H1 (cell line): Measurements from ENCODE around the gene LYPD1. TPM values are rescaled to one million over a fixed set of nuclear protein-coding genes. Genes with fewer than 3 reads are reported as not detected.

Source experiments
- CREB1 ChIP-seq: IDR thresholded peaks from 2 replicates; pipeline ENCODE4 v1.6.1; 2012; ENCODE audit warnings: inconsistent platforms
- HDAC2 ChIP-seq, 2 experiments: fragments of 300-600 bp in 1 of 2; sonication (generic) in 1 of 2; IDR thresholded peaks; 2 replicates each; pipeline ENCODE4 v1.6.1; 2011 to 2012; ENCODE audit warnings: low read depth in 2 of 2, low read length in 2 of 2, mild to moderate bottlenecking in 2 of 2, moderate library complexity in 2 of 2, borderline replicate concordance in 1 of 2, inconsistent platforms in 1 of 2
- SP2 ChIP-seq: IDR thresholded peaks from 2 replicates; pipeline ENCODE4 v1.6.1; 2012; ENCODE audit warnings: mild to moderate bottlenecking, low read length, inconsistent platforms
- SUZ12 ChIP-seq: fragments of 200-600 bp; sonication (generic); IDR thresholded peaks from 2 replicates; pipeline ENCODE4 v1.6.1; 2012; ENCODE audit warnings: mild to moderate bottlenecking, inconsistent platforms, low read length, moderate library complexity, mixed read lengths
- TAF7 ChIP-seq: optimal IDR thresholded peaks from 2 replicates; pipeline ENCODE3; 2011; ENCODE audit warnings: low read depth, mild to moderate bottlenecking, inconsistent platforms, low read length, moderate library complexity, borderline replicate concordance
- YY1 ChIP-seq: IDR thresholded peaks from 2 replicates; pipeline ENCODE4 v1.6.1; 2011; ENCODE audit warnings: low read depth, mild to moderate bottlenecking, low read length
- polyA plus RNA-seq, 7 experiments: library from polyadenylated mRNA; depleted of rRNA in 3 of 7; stranded (reverse) in 5 of 7; unstranded in 2 of 7; fragments of >200 nt in 5 of 7; fragments of 200-250 nt in 2 of 7; gene quantifications; 1 replicate in 5 of 7; 2 replicates in 1 of 7; 4 replicates in 1 of 7; pipeline versions ENCODE4 v1.2.1 to v1.2.3, GENCODE V29; 2011 to 2013; ENCODE audit warnings: missing spikeins in 2 of 7, mixed read lengths in 2 of 7
- total RNA-seq: library from RNA; stranded (reverse); fragmentation: NEBNext Ultra II Directional; extraction: Animal tissue kit (Norgen Biotek cat#: 25700); gene quantifications from 2 replicates; pipeline ENCODE4 v1.2.1, GENCODE V29; 2021
- TF ChIP-seq, protein P1 (sequence below): fragments of 300-600 bp; sonication (generic); IDR thresholded peaks from 2 replicates; pipeline ENCODE4 v1.7.1; 2012; ENCODE audit warnings: low read length, moderate library complexity, mild to moderate bottlenecking, inconsistent platforms; ENCODE audit not compliant: insufficient replicate concordance
- TF ChIP-seq, protein P2 (sequence below): IDR thresholded peaks from 2 replicates; pipeline ENCODE4 v1.6.1; 2011; ENCODE audit warnings: low read depth, mild to moderate bottlenecking, low read length; ENCODE audit not compliant: insufficient read depth

The LYPD1 gene
- total and polyA plus RNA-seq, 2 of the 8 experiments (the other 6 are each of a cell fraction or from before 2014, with no cell fraction given), result 1.9 to 2.7 TPM

DNA sequence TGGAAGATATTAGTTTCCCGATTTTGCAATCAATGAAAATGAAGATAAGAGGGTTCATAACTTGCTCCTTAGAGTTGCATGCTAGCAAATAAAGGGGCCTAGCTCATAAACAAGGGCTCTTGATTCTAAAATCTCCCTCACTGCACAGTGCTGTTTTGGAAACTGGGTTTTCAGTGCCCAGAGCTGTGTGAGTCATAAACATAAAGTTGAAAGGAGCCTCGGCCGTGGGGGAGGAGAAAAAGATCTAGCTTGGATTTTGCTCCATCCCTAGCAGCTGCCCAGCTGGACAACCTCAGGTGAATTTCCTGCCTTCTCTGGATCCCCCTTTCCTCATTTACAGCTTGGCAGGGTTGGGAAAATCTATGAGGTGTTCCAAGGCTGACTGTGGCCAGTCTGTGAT is 42.5 kb downstream of the LYPD1 start (continued):
- TF ChIP-seq, protein P1, sequence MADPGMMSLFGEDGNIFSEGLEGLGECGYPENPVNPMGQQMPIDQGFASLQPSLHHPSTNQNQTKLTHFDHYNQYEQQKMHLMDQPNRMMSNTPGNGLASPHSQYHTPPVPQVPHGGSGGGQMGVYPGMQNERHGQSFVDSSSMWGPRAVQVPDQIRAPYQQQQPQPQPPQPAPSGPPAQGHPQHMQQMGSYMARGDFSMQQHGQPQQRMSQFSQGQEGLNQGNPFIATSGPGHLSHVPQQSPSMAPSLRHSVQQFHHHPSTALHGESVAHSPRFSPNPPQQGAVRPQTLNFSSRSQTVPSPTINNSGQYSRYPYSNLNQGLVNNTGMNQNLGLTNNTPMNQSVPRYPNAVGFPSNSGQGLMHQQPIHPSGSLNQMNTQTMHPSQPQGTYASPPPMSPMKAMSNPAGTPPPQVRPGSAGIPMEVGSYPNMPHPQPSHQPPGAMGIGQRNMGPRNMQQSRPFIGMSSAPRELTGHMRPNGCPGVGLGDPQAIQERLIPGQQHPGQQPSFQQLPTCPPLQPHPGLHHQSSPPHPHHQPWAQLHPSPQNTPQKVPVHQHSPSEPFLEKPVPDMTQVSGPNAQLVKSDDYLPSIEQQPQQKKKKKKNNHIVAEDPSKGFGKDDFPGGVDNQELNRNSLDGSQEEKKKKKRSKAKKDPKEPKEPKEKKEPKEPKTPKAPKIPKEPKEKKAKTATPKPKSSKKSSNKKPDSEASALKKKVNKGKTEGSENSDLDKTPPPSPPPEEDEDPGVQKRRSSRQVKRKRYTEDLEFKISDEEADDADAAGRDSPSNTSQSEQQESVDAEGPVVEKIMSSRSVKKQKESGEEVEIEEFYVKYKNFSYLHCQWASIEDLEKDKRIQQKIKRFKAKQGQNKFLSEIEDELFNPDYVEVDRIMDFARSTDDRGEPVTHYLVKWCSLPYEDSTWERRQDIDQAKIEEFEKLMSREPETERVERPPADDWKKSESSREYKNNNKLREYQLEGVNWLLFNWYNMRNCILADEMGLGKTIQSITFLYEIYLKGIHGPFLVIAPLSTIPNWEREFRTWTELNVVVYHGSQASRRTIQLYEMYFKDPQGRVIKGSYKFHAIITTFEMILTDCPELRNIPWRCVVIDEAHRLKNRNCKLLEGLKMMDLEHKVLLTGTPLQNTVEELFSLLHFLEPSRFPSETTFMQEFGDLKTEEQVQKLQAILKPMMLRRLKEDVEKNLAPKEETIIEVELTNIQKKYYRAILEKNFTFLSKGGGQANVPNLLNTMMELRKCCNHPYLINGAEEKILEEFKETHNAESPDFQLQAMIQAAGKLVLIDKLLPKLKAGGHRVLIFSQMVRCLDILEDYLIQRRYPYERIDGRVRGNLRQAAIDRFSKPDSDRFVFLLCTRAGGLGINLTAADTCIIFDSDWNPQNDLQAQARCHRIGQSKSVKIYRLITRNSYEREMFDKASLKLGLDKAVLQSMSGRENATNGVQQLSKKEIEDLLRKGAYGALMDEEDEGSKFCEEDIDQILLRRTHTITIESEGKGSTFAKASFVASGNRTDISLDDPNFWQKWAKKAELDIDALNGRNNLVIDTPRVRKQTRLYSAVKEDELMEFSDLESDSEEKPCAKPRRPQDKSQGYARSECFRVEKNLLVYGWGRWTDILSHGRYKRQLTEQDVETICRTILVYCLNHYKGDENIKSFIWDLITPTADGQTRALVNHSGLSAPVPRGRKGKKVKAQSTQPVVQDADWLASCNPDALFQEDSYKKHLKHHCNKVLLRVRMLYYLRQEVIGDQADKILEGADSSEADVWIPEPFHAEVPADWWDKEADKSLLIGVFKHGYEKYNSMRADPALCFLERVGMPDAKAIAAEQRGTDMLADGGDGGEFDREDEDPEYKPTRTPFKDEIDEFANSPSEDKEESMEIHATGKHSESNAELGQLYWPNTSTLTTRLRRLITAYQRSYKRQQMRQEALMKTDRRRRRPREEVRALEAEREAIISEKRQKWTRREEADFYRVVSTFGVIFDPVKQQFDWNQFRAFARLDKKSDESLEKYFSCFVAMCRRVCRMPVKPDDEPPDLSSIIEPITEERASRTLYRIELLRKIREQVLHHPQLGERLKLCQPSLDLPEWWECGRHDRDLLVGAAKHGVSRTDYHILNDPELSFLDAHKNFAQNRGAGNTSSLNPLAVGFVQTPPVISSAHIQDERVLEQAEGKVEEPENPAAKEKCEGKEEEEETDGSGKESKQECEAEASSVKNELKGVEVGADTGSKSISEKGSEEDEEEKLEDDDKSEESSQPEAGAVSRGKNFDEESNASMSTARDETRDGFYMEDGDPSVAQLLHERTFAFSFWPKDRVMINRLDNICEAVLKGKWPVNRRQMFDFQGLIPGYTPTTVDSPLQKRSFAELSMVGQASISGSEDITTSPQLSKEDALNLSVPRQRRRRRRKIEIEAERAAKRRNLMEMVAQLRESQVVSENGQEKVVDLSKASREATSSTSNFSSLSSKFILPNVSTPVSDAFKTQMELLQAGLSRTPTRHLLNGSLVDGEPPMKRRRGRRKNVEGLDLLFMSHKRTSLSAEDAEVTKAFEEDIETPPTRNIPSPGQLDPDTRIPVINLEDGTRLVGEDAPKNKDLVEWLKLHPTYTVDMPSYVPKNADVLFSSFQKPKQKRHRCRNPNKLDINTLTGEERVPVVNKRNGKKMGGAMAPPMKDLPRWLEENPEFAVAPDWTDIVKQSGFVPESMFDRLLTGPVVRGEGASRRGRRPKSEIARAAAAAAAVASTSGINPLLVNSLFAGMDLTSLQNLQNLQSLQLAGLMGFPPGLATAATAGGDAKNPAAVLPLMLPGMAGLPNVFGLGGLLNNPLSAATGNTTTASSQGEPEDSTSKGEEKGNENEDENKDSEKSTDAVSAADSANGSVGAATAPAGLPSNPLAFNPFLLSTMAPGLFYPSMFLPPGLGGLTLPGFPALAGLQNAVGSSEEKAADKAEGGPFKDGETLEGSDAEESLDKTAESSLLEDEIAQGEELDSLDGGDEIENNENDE, result no peak
- TF ChIP-seq TAF7 (no peak), SP2 (no peak), SUZ12 (no peak), HDAC2 (IDR thresholded peaks at IDR 0.05; ENCODE audit: borderline replicate concordance in 1 of 2, low read depth in 2 of 2, low read length in 2 of 2) (no peak), YY1 (no peak), CREB1 (no peak)
- TF ChIP-seq, protein P2, sequence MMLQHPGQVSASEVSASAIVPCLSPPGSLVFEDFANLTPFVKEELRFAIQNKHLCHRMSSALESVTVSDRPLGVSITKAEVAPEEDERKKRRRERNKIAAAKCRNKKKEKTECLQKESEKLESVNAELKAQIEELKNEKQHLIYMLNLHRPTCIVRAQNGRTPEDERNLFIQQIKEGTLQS, result no peak
- TF ChIP-seq, all 59 proteins: peak for 0
